ENCODE data around the gene ADH7. TPM values are rescaled to one million over a fixed set of nuclear protein-coding genes. Genes with fewer than 3 reads are reported as not detected.

ADH7 gene
- total RNA-seq, 1 experiment from 2014 or later: not detected

DNA sequence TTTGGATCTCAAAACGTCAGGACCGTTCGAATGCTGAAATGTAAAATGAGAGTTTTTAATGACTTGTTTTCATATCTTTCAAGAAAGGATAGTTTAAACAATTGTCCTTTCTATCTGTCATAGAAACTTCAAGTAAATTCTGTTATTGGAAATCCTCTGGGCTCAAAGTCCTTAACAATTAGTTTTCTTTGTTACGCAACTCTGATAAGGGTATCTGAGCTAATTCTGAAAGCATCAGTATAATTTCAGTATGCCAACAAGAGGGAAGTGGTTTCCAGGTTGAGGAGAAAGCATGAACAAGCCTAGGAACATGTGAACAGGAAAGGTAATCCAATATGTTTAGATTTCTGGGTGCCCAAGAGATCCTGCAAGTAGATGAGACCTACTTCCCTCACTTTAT is 22.0 kb downstream of the ADH7 start:
- intact Hi-C loops (cut with micrococcal nuclease; ENCODE audit: unreplicated experiment): loop anchor here (2.0 kb wide), 1 partner anchor 46 kb away; no protein-coding TSS in a partner anchor
- BruUV-seq (replicated peaks): no TSS peak
- CTCF ChIA-PET: no interaction called here
- peaks cover 19% of the 10 kb centered on the region for H3K4me1 Mint-ChIP-seq (ENCODE audit: low read depth, unreplicated experiment)
- H3K36me3 Mint-ChIP-seq (ENCODE audit: insufficient read depth, unreplicated experiment): no peaks in the 10 kb centered on the region
- TF ChIP-seq, protein P1, sequence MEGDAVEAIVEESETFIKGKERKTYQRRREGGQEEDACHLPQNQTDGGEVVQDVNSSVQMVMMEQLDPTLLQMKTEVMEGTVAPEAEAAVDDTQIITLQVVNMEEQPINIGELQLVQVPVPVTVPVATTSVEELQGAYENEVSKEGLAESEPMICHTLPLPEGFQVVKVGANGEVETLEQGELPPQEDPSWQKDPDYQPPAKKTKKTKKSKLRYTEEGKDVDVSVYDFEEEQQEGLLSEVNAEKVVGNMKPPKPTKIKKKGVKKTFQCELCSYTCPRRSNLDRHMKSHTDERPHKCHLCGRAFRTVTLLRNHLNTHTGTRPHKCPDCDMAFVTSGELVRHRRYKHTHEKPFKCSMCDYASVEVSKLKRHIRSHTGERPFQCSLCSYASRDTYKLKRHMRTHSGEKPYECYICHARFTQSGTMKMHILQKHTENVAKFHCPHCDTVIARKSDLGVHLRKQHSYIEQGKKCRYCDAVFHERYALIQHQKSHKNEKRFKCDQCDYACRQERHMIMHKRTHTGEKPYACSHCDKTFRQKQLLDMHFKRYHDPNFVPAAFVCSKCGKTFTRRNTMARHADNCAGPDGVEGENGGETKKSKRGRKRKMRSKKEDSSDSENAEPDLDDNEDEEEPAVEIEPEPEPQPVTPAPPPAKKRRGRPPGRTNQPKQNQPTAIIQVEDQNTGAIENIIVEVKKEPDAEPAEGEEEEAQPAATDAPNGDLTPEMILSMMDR (IDR thresholded peaks at IDR 0.05; ENCODE audit: unreplicated experiment): no peak
- peak overlapping the region; percentile 58 for H3K27ac Mint-ChIP-seq (ENCODE audit: unreplicated experiment)
- H3K27me3 Mint-ChIP-seq (ENCODE audit: unreplicated experiment): no peaks in the 10 kb centered on the region
- no peak for DNase-seq
- peaks cover 3% of the 10 kb centered on the region for H3K9me3 Mint-ChIP-seq (ENCODE audit: low read depth, unreplicated experiment)
- no peak overlapping the region for H3K4me3 Mint-ChIP-seq (ENCODE audit: low read depth, unreplicated experiment)

DNA sequence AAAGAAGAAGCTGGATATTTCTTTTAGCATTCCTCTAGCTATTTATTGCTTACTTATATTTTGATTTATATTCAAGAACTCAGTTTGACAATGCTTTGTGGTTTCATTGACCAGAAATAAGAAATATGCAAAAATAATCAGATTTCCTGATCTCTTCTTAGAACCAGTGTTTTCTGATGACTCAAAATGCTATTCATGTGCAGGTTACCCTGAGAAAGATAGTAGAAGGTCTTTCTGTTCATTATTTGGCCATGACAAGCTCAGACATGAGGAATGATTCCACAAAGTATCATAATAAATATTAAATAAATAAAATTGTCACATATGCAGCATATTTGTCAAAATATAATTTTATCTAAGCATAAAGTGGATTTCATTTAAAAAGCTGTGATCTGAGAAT is 24.1 kb downstream of the ADH7 start:
- no peaks in the 10 kb centered on the region for H3K36me3 Mint-ChIP-seq (ENCODE audit: insufficient read depth, unreplicated experiment)

DNA sequence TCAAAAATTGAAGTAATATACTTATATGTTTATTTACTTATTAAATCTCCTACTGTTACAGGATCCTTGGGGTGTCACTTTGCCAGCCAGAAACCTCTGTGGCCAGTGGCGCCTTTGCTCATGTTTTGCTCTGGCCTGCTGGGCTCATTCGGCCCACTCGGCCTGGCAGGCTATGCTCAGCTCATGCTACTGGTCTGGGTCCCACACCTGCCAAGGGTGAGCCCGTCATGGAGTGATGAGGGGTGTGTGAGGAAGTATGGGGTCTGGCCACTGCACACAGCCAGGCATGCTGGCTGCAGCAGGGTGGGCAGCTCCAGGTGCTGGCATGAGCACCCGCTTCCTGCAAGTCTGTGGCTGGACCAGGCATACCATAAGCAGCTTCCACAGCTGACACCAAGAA is 25.1 kb downstream of the ADH7 start:
- no peaks in the 10 kb centered on the region for H3K36me3 Mint-ChIP-seq (ENCODE audit: insufficient read depth, unreplicated experiment)
- H3K27me3 Mint-ChIP-seq (ENCODE audit: unreplicated experiment): no peaks in the 10 kb centered on the region
- H3K27ac Mint-ChIP-seq (ENCODE audit: unreplicated experiment): no peak overlapping the region
- no TSS peak for BruUV-seq (replicated peaks)
- peaks cover 3% of the 10 kb centered on the region for H3K9me3 Mint-ChIP-seq (ENCODE audit: low read depth, unreplicated experiment)
- TF ChIP-seq, protein P1 (IDR thresholded peaks at IDR 0.05; ENCODE audit: unreplicated experiment): no peak
- H3K4me1 Mint-ChIP-seq (ENCODE audit: low read depth, unreplicated experiment): peaks cover 30% of the 10 kb centered on the region
- no peak for DNase-seq
- H3K4me3 Mint-ChIP-seq (ENCODE audit: low read depth, unreplicated experiment): no peak overlapping the region
- CTCF ChIA-PET: interaction anchor here (0.6 to 1.1 kb wide), 3 partner anchors 34 to 314 kb away, joined by 3 read pairs; no protein-coding TSS in a partner anchor
- intact Hi-C loops (cut with micrococcal nuclease; ENCODE audit: unreplicated experiment): no loop called here

More for the DNA sequence above, 24.1 kb downstream of the ADH7 start:
- TF ChIP-seq, protein P1 (IDR thresholded peaks at IDR 0.05; ENCODE audit: unreplicated experiment): no peak
- no peak for DNase-seq
- no peak overlapping the region for H3K27ac Mint-ChIP-seq (ENCODE audit: unreplicated experiment)
- H3K4me1 Mint-ChIP-seq (ENCODE audit: low read depth, unreplicated experiment): peaks cover 20% of the 10 kb centered on the region
- intact Hi-C loops (cut with micrococcal nuclease; ENCODE audit: unreplicated experiment): no loop called here
- BruUV-seq (replicated peaks): no TSS peak
- no peak overlapping the region for H3K4me3 Mint-ChIP-seq (ENCODE audit: low read depth, unreplicated experiment)
- peaks cover 3% of the 10 kb centered on the region for H3K9me3 Mint-ChIP-seq (ENCODE audit: low read depth, unreplicated experiment)
- CTCF ChIA-PET: interaction anchor here (0.6 to 1.1 kb wide), 3 partner anchors 48 to 462 kb away, joined by 3 to 6 read pairs (median 3); no protein-coding TSS in a partner anchor
- H3K27me3 Mint-ChIP-seq (ENCODE audit: unreplicated experiment): no peaks in the 10 kb centered on the region

DNA sequence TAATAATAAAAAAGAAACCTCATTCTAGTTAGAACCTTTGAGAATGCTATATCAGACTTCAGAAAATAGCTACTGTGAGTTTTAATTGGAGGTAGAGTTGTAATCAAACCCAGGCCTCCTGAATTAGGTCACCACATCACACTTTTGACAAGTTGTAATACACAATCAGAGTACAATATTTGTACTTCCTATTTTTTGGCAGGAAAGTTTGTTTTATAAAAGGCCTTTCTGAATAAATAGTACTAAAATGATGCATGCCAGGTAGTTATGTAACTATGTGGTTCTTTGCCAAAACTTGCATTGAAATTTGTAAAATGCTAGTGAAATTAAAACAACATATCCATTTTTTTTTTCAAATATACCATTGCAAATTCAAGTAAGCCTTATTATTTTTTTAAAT is 26.8 kb downstream of the ADH7 start:
- TF ChIP-seq, protein P1 (IDR thresholded peaks at IDR 0.05; ENCODE audit: unreplicated experiment): no peak
- Mint-ChIP-seq H3K27ac (ENCODE audit: unreplicated experiment) (no peak overlapping the region), H3K4me3 (ENCODE audit: low read depth, unreplicated experiment) (no peak overlapping the region), H3K27me3 (ENCODE audit: unreplicated experiment) (no peaks in the 10 kb centered on the region), H3K9me3 (ENCODE audit: low read depth, unreplicated experiment) (no peaks in the 10 kb centered on the region), H3K4me1 (ENCODE audit: low read depth, unreplicated experiment) (peaks cover 28% of the 10 kb centered on the region), H3K36me3 (ENCODE audit: insufficient read depth, unreplicated experiment) (no peaks in the 10 kb centered on the region)
- intact Hi-C loops (cut with micrococcal nuclease; ENCODE audit: unreplicated experiment): no loop called here
- CTCF ChIA-PET: interaction anchor here (1.0 kb wide), 1 partner anchor 55 kb away, joined by 3 read pairs; no protein-coding TSS in a partner anchor
- no peak for DNase-seq
- BruUV-seq (replicated peaks): no TSS peak

Data from Calu3 (cell line).